Heart left ventricle (tissue), 16 donors: Measurements from ENCODE around the gene VDAC1. TPM values are rescaled to one million over a fixed set of nuclear protein-coding genes. Genes with fewer than 3 reads are reported as not detected.
A peak's percentile ranks its signal among the peaks of the same experiment; 100 is the strongest.

Experiments used
- ATAC-seq, 4 donors: fragments of 200-7000 bp; cut with Tn5 transposase; one replicate each; pipeline ENCODE4 v1.9.1; 2020 to 2022; ENCODE audit warnings: moderate library complexity in 4 of 4, mild to moderate bottlenecking in 3 of 4, moderate number of reproducible peaks in 1 of 4
- DNase-seq, 5 donors: peaks; one replicate each; pipeline ENCODE4 v3.0.0-alpha.2; 2020
- H3K27ac ChIP-seq, 12 donors: fragments of 200-600 bp; sonication (generic) in 4 of 12; one replicate each; pipeline versions ENCODE4 v1.5.0 to v1.8.0; 2016 to 2022; ENCODE audit warnings: mild to moderate bottlenecking in 2 of 12
- H3K27me3 ChIP-seq, 9 donors: fragments of 200-600 bp; sonication (generic) in 2 of 9; one replicate each; pipeline versions ENCODE4 v1.5.1 to v1.8.0; 2016 to 2022; ENCODE audit warnings: mild to moderate bottlenecking in 3 of 9
- H3K36me3 ChIP-seq, 9 donors: fragments of 200-600 bp; sonication (generic) in 2 of 9; one replicate each; pipeline versions ENCODE4 v1.5.0 to v1.8.0; 2018 to 2022; ENCODE audit warnings: mild to moderate bottlenecking in 2 of 9
- H3K4me1 ChIP-seq, 12 donors: fragments of 200-600 bp; sonication (generic) in 4 of 12; one replicate each; pipeline versions ENCODE4 v1.5.0 to v1.8.0; 2016 to 2022; ENCODE audit warnings: mild to moderate bottlenecking in 3 of 12
- H3K4me3 ChIP-seq, 12 donors: fragments of 200-600 bp; sonication (generic) in 4 of 12; one replicate each; pipeline versions ENCODE4 v1.5.0 to v1.8.0; 2017 to 2022; ENCODE audit warnings: mild to moderate bottlenecking in 9 of 12, moderate library complexity in 4 of 12
- H3K9me3 ChIP-seq, 12 donors: fragments of 200-600 bp; sonication (generic) in 4 of 12; one replicate each; pipeline versions ENCODE4 v1.5.0 to v1.8.0; 2016 to 2022; ENCODE audit warnings: mild to moderate bottlenecking in 1 of 12
- POLR2A ChIP-seq, 2 donors: fragments of 450-650 bp; IDR thresholded peaks; one replicate each; pipeline ENCODE4 v1.6.1; 2017; ENCODE audit warnings: antibody characterized with exemption in 2 of 2, mild to moderate bottlenecking in 2 of 2, moderate library complexity in 2 of 2
- WGBS, 4 donors: extraction: QIAGEN DNeasy Blood & Tissue Kit in 2 of 4; methylation state at CpG; one replicate each; pipeline versions ENCODE4 v1.1.5 to v1.1.7; 2013 to 2018; 5-methylcytosine and 5-hydroxymethylcytosine counted together
- intact Hi-C, 10 donors: fragments of 100-400 bp; cut with DNase I; formaldehyde crosslinking; loops; one replicate each; pipeline versions ENCODE4 v1.11.1 to v1.14.2; 2022
- polyA plus RNA-seq, 2 donors: library from polyadenylated mRNA; stranded (reverse); fragments of 200-250 nt; gene quantifications; one replicate each; pipeline ENCODE4 v1.2.3, GENCODE V29; 2013
- total RNA-seq, 9 donors: library from RNA; depleted of rRNA in 2 of 9; stranded (reverse); fragments of >200 nt in 2 of 9; fragmentation: NEBNext Ultra II Directional in 3 of 9; extraction: Animal tissue kit (Norgen Biotek cat#: 25700) in 3 of 9; gene quantifications; one replicate each; pipeline versions ENCODE4 v1.1.0 to v1.2.4, GENCODE V29; 2016 to 2023
- TF ChIP-seq, protein P1 (sequence below), 12 donors: fragments of 200-600 bp; sonication (generic) in 4 of 12; IDR thresholded peaks; one replicate each; pipeline versions ENCODE4 v1.5.0 to v1.8.0; 2018 to 2022; ENCODE audit warnings: antibody characterized with exemption in 12 of 12, mild to moderate bottlenecking in 5 of 12
- donor health status: ischemic (EF 13 %, LVEDD 7.1; RV severe dilation, severe dysfunction).
- donor health status: healthy with polysubstance abuse.
- donor health status: DM: no; HTN: yes; CAD: no.
- donor health status: DM: no; HTN: no; CAD: no.
- donor health status: ischemic (EF 25% LVEDD 6.9; RV normal size, moderate dysfunction).
- donor health status: ischemic (EF 25% LVEDD 5.7; RV mildly dilated, moderate dysfunction).
- donor health status: healthy.
- donor health status: DM: yes; HTN: yes; CAD: no.
- donor health status: ischemic (EF 35%, LVEDD 5.7; RV mildly dilated, moderate dysfunction).
- donor health status: nonischemic (EF 11% LVEDD 7.7; RV severe dilation, severe dysfunction).
- donor health status: DM: yes; HTN: yes; CAD: no.
- donor health status: PGD.
- donor health status: ischemic (EF 29% LVEDD 5.4; RV normal size, mild dysfunction).
- donor health status: nonischemic (EF 23%, LVEDD 6.1; RV moderate dilation, normal function).

VDAC1 gene
- total and polyA plus RNA-seq, 11 donors, result 379 to 596 (median 442) TPM

DNA sequence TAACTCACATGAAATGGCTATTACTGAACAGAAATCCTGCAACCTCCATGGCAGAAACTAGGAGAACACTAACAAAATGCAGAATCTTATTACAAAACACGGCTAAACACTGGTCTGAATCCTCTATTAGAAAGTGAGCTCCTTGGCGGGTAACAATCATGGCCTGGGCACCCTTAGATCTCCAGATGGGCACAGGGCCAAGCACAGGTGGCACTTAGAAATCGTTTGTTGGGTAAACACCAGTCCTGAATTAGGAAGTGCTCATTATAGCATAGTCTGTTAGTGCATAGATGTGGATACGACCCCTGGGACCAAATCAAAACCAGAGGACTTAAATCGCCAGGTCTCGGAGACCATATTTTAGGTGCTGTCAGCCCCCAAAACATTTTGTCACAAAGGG lies 14.4 kb downstream of the VDAC1 start:
- peaks cover 0 to 71% (median 65%) of the 10 kb centered on the region in 9 donors for H3K36me3 ChIP-seq
- peaks cover 0 to 62% (median 40%) of the 10 kb centered on the region in 12 donors for H3K4me1 ChIP-seq
- H3K27ac ChIP-seq, result peak overlapping the region in 3 of 12 donors; percentile 13 to 85 (median 22)
- H3K9me3 ChIP-seq, result no peaks in the 10 kb centered on the region
- no peak for DNase-seq
- 76 to 81% (median 78%) methylated on average over 6 of the region's 6 CpGs for WGBS, 4 donors
- H3K4me3 ChIP-seq, result no peak overlapping the region
- intact Hi-C loops, result no loop called here
- TF ChIP-seq, protein P1, sequence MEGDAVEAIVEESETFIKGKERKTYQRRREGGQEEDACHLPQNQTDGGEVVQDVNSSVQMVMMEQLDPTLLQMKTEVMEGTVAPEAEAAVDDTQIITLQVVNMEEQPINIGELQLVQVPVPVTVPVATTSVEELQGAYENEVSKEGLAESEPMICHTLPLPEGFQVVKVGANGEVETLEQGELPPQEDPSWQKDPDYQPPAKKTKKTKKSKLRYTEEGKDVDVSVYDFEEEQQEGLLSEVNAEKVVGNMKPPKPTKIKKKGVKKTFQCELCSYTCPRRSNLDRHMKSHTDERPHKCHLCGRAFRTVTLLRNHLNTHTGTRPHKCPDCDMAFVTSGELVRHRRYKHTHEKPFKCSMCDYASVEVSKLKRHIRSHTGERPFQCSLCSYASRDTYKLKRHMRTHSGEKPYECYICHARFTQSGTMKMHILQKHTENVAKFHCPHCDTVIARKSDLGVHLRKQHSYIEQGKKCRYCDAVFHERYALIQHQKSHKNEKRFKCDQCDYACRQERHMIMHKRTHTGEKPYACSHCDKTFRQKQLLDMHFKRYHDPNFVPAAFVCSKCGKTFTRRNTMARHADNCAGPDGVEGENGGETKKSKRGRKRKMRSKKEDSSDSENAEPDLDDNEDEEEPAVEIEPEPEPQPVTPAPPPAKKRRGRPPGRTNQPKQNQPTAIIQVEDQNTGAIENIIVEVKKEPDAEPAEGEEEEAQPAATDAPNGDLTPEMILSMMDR (IDR thresholded peaks at IDR 0.05), result no peak
- TF ChIP-seq POLR2A (IDR thresholded peaks at IDR 0.05), result no peak
- ATAC-seq, result no peak
- no peaks in the 10 kb centered on the region for H3K27me3 ChIP-seq

DNA sequence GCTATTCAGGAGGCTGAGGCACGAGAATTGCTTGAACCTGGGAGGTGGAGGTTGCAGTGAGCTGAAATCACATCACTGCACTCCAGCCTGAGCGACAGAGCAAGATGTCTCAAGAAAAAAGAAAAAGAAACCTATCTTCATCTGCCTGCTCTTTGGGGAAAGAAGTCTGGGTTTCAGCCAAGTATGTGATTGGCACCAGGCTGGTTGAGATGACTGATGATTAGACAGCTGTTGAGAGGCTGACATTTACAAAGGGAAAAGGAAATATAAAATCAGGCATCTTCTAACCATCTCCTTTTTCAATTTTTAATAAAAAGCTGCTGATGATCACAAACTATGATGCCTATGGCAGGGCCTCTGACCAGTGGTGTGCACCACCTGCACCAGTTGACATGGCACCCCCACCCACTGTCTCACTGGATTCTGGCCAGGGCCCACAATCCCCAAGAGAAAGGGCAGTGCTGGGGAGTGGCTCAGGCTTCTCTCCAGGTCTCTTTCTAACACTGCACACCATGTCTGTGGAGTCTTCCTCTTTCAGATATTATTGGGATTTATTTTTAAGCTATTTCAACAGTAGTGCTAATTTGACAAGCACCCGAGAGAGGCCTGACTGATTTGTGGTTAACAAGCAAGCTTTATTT lies 19.1 kb downstream of the VDAC1 start:
- 67 to 83% (median 75%) methylated on average over 3 of the region's 3 CpGs for WGBS, 4 donors
- ATAC-seq (peak in 2 of 4 donors; percentile 30 to 38), DNase-seq (no peak)
- Histone ChIP-seq H3K36me3 (peaks cover 2 to 99% (median 97%) of the 10 kb centered on the region in 9 donors), H3K27ac (peak overlapping the region in 1 of 12 donors; percentile 20), H3K4me3 (no peak overlapping the region), H3K9me3 (no peaks in the 10 kb centered on the region), H3K4me1 (peaks cover 0 to 26% (median 9%) of the 10 kb centered on the region in 12 donors), H3K27me3 (no peaks in the 10 kb centered on the region)
- intact Hi-C loops, result no loop called here
- TF ChIP-seq POLR2A (IDR thresholded peaks at IDR 0.05), result no peak
- TF ChIP-seq, protein P1 (IDR thresholded peaks at IDR 0.05), result no peak

DNA sequence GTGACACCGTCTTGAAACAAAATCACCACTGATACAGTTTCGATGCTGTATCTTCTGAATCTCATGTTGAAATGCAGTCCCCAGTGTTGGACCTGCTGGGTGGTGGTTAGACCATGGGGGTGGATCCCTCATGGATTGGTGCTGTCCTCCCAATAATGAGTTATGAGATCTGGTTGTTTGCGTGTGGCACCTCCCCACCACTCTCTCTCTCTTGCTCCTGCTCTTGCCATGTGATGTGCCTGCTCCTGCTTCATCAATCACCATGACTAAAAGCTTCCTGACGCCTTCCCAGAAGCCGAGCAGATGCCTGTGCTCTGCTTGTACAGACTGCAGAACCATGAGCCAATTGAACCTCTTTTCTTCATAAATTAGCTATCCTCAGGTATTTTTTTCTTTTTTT lies 21.1 kb downstream of the VDAC1 start:
- H3K4me1 ChIP-seq, result peaks cover 0 to 41% (median 18%) of the 10 kb centered on the region in 12 donors
- peaks cover 2 to 98% (median 95%) of the 10 kb centered on the region in 9 donors for H3K36me3 ChIP-seq
- H3K4me3 ChIP-seq, result no peak overlapping the region
- 85 to 93% (median 88%) methylated on average over 5 of the region's 5 CpGs for WGBS, 4 donors
- H3K27me3 ChIP-seq, result no peaks in the 10 kb centered on the region
- TF ChIP-seq, protein P1 (IDR thresholded peaks at IDR 0.05), result no peak
- no peak for TF ChIP-seq POLR2A (IDR thresholded peaks at IDR 0.05)
- DNase-seq (no peak), ATAC-seq (no peak)
- no peaks in the 10 kb centered on the region for H3K9me3 ChIP-seq
- no peak overlapping the region for H3K27ac ChIP-seq
- intact Hi-C loops, result no loop called here

DNA sequence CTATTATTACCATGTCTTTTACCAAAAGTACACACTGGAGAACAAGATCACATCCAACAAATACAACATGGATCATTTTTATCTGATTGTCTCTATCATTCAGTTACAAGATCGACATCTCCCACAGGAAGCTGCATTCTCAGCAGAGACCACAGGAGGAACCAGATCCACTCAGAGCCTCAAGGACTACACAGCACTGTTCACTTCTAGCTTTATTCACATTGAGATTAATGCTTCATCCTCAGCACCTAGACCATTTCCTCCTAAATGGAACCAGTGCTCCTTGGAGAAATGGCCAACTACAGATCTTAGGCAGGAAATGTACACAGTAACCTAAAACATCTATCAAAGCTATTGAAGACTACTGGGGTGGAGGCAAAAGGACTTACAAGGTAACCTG lies 23.1 kb downstream of the VDAC1 start:
- intact Hi-C loops, result no loop called here
- no peaks in the 10 kb centered on the region for H3K27me3 ChIP-seq
- no peaks in the 10 kb centered on the region for H3K9me3 ChIP-seq
- peaks cover 0 to 61% (median 22%) of the 10 kb centered on the region in 12 donors for H3K4me1 ChIP-seq
- no peak for DNase-seq
- WGBS, 4 donors, result 49 to 71% (median 59%) methylated on average over 1 of the region's 1 CpG
- H3K27ac ChIP-seq, result no peak overlapping the region
- no peak overlapping the region for H3K4me3 ChIP-seq
- H3K36me3 ChIP-seq, result peaks cover 2 to 97% (median 92%) of the 10 kb centered on the region in 9 donors
- no peak for ATAC-seq
- TF ChIP-seq, protein P1 (IDR thresholded peaks at IDR 0.05), result no peak
- TF ChIP-seq POLR2A (IDR thresholded peaks at IDR 0.05), result no peak
